Measurements from ENCODE around the gene FDPS.

DNA sequence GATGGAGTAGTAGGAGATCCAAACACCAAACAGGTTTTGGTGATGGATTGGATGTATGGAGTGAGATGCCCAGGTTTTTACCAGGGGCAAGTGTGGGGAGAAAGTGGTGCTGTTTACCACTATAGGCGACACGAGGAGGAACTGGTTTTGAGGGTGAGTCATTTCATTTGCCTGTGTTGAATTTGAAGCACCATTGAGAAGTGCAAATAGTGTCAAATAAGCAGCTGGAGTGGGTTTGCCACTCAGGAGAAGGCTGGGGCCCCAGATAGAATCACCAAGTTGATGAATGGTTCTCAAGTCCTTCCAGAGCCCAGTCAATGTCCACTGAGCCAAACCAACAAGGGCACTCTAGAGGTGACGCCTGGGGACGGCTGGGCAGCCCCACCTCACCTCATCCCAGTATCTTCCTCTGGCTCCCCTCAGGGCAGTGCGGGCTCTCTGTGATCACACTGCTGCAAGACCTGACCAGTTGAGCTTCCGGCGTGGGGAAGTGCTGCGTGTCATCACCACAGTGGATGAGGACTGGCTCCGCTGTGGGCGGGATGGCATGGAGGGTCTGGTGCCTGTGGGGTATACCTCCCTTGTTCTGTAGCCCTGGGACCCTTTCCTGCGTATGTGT, 21.4 kb downstream of the FDPS start:
- TF ChIP-seq MAX (IDR thresholded peaks at IDR 0.05) (no peak), CTCF (IDR thresholded peaks at IDR 0.05 in 2 of 3, conservative IDR thresholded peaks at IDR 0.05 in 1 of 3; ENCODE audit: borderline replicate concordance in 1 of 3, insufficient read depth in 1 of 3, low read depth in 2 of 3, low read length in 2 of 3) (no peak)
